Neural progenitor cell (in vitro differentiated cells): ENCODE data around the gene SCGB2B2. TPM values are rescaled to one million over a fixed set of nuclear protein-coding genes. Genes with fewer than 3 reads are reported as not detected.
A peak's percentile ranks its signal among the peaks of the same experiment; 100 is the strongest.

Experiments used
- DNase-seq: peaks from one replicate; pipeline ENCODE4 v3.0.0-alpha.2; 2016; ENCODE audit warnings: low spot score
- H2AFZ ChIP-seq: fragments of 200-600 bp; sonication (generic); replicated peaks from 2 replicates; pipeline ENCODE4 v1.6.1; 2016; ENCODE audit warnings: antibody characterized with exemption
- H3F3A ChIP-seq: fragments of 200-600 bp; sonication (generic); 2 replicates; pipeline ENCODE4 v1.6.1; 2016; ENCODE audit warnings: antibody characterized with exemption, low read depth
- H3K27ac ChIP-seq: fragments of 200-600 bp; sonication (generic); 2 replicates; pipeline ENCODE4 v1.5.1; 2016; ENCODE audit warnings: mild to moderate bottlenecking
- H3K27me3 ChIP-seq: fragments of 200-600 bp; sonication (generic); 2 replicates; pipeline ENCODE4 v1.6.1; 2016; ENCODE audit warnings: mild to moderate bottlenecking, moderate library complexity
- H3K36me3 ChIP-seq: fragments of 200-600 bp; sonication (generic); 2 replicates; pipeline ENCODE4 v1.5.1; 2016
- H3K4me1 ChIP-seq: fragments of 200-600 bp; sonication (generic); 2 replicates; pipeline ENCODE4 v1.6.1; 2016; ENCODE audit warnings: mixed run types
- H3K4me2 ChIP-seq: fragments of 200-600 bp; sonication (generic); 2 replicates; pipeline ENCODE4 v1.6.1; 2016
- H3K4me3 ChIP-seq: fragments of 200-600 bp; sonication (generic); 2 replicates; pipeline ENCODE4 v1.5.1; 2016
- H3K79me2 ChIP-seq: fragments of 200-600 bp; sonication (generic); 2 replicates; pipeline ENCODE4 v1.6.1; 2016; ENCODE audit warnings: low read depth
- H3K9ac ChIP-seq: fragments of 200-600 bp; sonication (generic); 2 replicates; pipeline ENCODE4 v1.6.1; 2016
- H3K9me3 ChIP-seq: fragments of 200-600 bp; sonication (generic); 2 replicates; pipeline ENCODE4 v1.5.1; 2016; ENCODE audit warnings: low read depth
- H4K20me1 ChIP-seq: fragments of 200-600 bp; sonication (generic); 2 replicates; pipeline ENCODE4 v1.6.1; 2016; ENCODE audit warnings: low read depth
- H3K27ac Mint-ChIP-seq: 3 replicates; pipeline ENCODE4 v1.8.0; 2021; ENCODE audit warnings: mixed read lengths
- H3K27me3 Mint-ChIP-seq: 2 replicates; pipeline ENCODE4 v1.8.0; 2022; ENCODE audit warnings: low read depth, mild to moderate bottlenecking, inconsistent platforms, moderate library complexity, mixed read lengths; ENCODE audit not compliant: insufficient read depth
- H3K36me3 Mint-ChIP-seq: 3 replicates; pipeline ENCODE4 v1.8.0; 2021; ENCODE audit warnings: mixed read lengths
- H3K4me1 Mint-ChIP-seq: 3 replicates; pipeline ENCODE4 v1.8.0; 2021; ENCODE audit warnings: mixed read lengths
- H3K4me3 Mint-ChIP-seq: 3 replicates; pipeline ENCODE4 v1.8.0; 2021; ENCODE audit warnings: mild to moderate bottlenecking, moderate library complexity, mixed read lengths
- H3K9me3 Mint-ChIP-seq: 3 replicates; pipeline ENCODE4 v1.8.0; 2020; ENCODE audit warnings: mixed read lengths
- EZH2 ChIP-seq: fragments of 200-600 bp; sonication (generic); IDR thresholded peaks from 2 replicates; pipeline ENCODE4 v1.6.1; 2017; ENCODE audit warnings: antibody characterized with exemption, mild to moderate bottlenecking, moderate library complexity
- EZH2phosphoT487 ChIP-seq: fragments of 200-600 bp; sonication (generic); IDR thresholded peaks from 2 replicates; pipeline ENCODE4 v1.6.1; 2017; ENCODE audit warnings: antibody characterized with exemption
- total RNA-seq: library from RNA; depleted of rRNA; stranded (reverse); fragments of >200 nt; gene quantifications from 2 replicates; pipeline ENCODE4 v1.2.3, GENCODE V29; 2015; ENCODE audit warnings: low replicate concordance
- TF ChIP-seq, protein P1 (sequence below): fragments of 200-600 bp; sonication (generic); IDR thresholded peaks from 2 replicates; pipeline ENCODE4 v1.5.1; 2017; ENCODE audit warnings: antibody characterized with exemption, mild to moderate bottlenecking

SCGB2B2 gene
- total RNA-seq, 1 donor from 2014 or later = not detected

DNA sequence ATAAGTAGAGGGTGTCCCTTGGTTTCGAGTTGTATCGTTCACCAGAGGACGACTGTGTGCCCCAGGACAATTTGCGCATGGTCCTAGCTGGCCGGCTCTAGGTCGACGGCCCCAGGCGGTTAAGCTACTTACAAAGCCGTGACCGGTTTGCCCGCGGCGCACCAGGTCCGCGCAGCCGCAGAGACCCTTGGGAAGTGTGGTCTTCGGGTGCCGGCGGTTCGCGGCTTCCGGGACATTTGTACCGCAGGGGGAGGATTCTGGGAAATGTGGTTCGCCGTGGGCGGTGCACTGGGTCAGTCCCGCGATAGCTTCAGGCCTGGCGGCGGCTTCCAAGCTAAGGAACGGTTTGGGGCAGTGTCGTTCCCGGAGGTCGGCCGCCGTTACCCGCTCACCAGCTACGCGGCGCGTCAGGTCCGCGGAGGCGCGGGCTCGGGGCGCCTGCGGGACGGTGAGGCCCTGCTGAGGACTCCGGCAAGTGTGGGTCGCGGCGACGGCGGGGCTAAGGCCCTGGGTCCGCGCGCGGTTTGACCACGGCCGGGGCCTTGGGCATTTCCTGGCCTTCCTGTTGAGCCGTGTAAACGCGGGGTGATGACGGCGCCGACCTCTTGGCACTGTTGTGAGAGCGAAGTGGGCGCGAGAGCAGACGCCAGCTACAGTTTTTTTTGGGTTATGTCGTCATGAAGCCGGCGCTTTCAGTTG, 576 bp upstream of the SCGB2B2 start, which contains the start of gene ZNF302:
Gene ZNF302, plus strand, starts transcription at position 293 of the 699 bp plus-strand sequence. CDS start 1,127 bp downstream, outside the sequence.
- peaks cover 10% of the 10 kb centered on the region for H3K79me2 ChIP-seq
- peaks cover 18% of the 10 kb centered on the region for H3K27me3 ChIP-seq
- no peaks in the 10 kb centered on the region for H3K9me3 ChIP-seq
- H3K4me2 ChIP-seq = peak within 1 kb of the TSS; percentile 70
- Mint-ChIP-seq H3K9me3 (peaks cover 46% of the 10 kb centered on the region), H3K4me3 (peak within 1 kb of the TSS; percentile 90), H3K36me3 (peaks cover 43% of the 10 kb centered on the region), H3K4me1 (peaks cover 13% of the 10 kb centered on the region), H3K27me3 (peaks cover 2% of the 10 kb centered on the region), H3K27ac (peak within 1 kb of the TSS; percentile 91)
- TF ChIP-seq EZH2 = no peak
- no peak for TF ChIP-seq EZH2phosphoT487
- TF ChIP-seq, protein P1, sequence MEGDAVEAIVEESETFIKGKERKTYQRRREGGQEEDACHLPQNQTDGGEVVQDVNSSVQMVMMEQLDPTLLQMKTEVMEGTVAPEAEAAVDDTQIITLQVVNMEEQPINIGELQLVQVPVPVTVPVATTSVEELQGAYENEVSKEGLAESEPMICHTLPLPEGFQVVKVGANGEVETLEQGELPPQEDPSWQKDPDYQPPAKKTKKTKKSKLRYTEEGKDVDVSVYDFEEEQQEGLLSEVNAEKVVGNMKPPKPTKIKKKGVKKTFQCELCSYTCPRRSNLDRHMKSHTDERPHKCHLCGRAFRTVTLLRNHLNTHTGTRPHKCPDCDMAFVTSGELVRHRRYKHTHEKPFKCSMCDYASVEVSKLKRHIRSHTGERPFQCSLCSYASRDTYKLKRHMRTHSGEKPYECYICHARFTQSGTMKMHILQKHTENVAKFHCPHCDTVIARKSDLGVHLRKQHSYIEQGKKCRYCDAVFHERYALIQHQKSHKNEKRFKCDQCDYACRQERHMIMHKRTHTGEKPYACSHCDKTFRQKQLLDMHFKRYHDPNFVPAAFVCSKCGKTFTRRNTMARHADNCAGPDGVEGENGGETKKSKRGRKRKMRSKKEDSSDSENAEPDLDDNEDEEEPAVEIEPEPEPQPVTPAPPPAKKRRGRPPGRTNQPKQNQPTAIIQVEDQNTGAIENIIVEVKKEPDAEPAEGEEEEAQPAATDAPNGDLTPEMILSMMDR = no peak
- H3K9ac ChIP-seq = peak within 1 kb of the TSS; percentile 84
- H4K20me1 ChIP-seq = no peaks in the 10 kb centered on the region
- H3K4me1 ChIP-seq = peaks cover 6% of the 10 kb centered on the region
- peaks cover 10% of the 10 kb centered on the region for H3F3A ChIP-seq
- peaks cover 26% of the 10 kb centered on the region for H3K36me3 ChIP-seq
- H3K4me3 ChIP-seq = peak within 1 kb of the TSS; percentile 59
- peak within 1 kb of the TSS; percentile 76 for H3K27ac ChIP-seq
- peak within 1 kb of the TSS; percentile 98 for H2AFZ ChIP-seq
- peak; percentile 99 for DNase-seq

DNA sequence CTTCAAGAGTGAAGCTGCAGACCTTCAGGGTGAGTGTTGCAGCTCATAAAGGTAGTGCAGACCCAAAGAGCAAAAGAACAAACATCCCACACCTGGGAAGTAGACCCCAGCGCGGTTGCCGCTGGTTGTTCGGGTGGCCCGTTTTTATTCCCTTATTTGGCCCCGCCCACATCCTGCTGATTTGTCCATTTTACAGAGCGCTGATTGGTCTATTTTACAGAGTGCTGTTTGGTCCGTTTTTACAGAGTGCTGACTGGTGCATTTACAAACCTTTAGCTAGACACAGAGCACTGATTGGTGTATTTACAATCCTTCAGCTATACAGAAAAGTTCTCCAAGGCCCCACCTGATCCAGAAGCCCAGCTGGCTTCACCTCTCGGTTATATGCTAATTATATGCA, 1.0 kb downstream of the SCGB2B2 start:
- H3K4me3 Mint-ChIP-seq = peak overlapping the region; percentile 30

DNA sequence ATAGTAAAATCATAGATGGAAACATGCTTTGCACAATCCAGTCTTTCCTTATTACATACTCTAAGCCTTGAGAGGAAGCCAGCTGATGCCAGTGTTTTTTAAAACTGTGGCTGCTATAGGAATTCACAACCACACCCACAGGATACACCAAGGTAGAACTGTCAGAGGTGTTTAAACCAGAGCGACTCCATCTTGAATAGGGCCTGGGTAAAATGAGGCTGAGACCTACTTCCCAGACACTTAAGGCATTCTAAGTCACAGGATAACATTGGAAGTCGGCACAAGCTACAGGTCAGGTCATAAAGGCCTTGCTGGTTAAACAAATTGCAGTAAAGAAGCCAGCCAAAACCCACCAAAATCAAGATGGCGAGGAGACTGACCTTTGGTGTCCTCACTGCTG, 1.7 kb downstream of the SCGB2B2 start:
- Histone ChIP-seq H3K79me2 (peaks cover 10% of the 10 kb centered on the region), H3K4me1 (peaks cover 6% of the 10 kb centered on the region), H3K9me3 (no peaks in the 10 kb centered on the region), H3K4me2 (no peak overlapping the region), H2AFZ (no peak overlapping the region), H3K9ac (no peak overlapping the region), H4K20me1 (no peaks in the 10 kb centered on the region), H3F3A (peaks cover 10% of the 10 kb centered on the region), H3K4me3 (no peak overlapping the region), H3K27me3 (peaks cover 18% of the 10 kb centered on the region), H3K36me3 (peaks cover 5% of the 10 kb centered on the region), H3K27ac (no peak overlapping the region)
- peaks cover 30% of the 10 kb centered on the region for H3K9me3 Mint-ChIP-seq
- H3K27ac Mint-ChIP-seq = no peak overlapping the region
- H3K27me3 Mint-ChIP-seq = peaks cover 2% of the 10 kb centered on the region
- TF ChIP-seq EZH2phosphoT487 = no peak
- no peak for TF ChIP-seq EZH2
- TF ChIP-seq, protein P1 = no peak
- H3K36me3 Mint-ChIP-seq = peaks cover 22% of the 10 kb centered on the region
- no peak overlapping the region for H3K4me3 Mint-ChIP-seq
- no peak for DNase-seq
- peaks cover 13% of the 10 kb centered on the region for H3K4me1 Mint-ChIP-seq

More for the DNA sequence above, 1.0 kb downstream of the SCGB2B2 start:
- Mint-ChIP-seq H3K36me3 (peaks cover 28% of the 10 kb centered on the region), H3K27me3 (peaks cover 2% of the 10 kb centered on the region), H3K4me1 (peaks cover 13% of the 10 kb centered on the region), H3K27ac (no peak overlapping the region), H3K9me3 (peaks cover 36% of the 10 kb centered on the region)
- peak overlapping the region; percentile 98 for H2AFZ ChIP-seq
- no peak overlapping the region for H3K4me2 ChIP-seq
- DNase-seq = no peak
- H3K9ac ChIP-seq = no peak overlapping the region
- no peaks in the 10 kb centered on the region for H4K20me1 ChIP-seq
- no peak for TF ChIP-seq EZH2phosphoT487
- TF ChIP-seq EZH2 = no peak
- TF ChIP-seq, protein P1 = no peak
- H3K4me1 ChIP-seq = peaks cover 6% of the 10 kb centered on the region
- peaks cover 10% of the 10 kb centered on the region for H3F3A ChIP-seq
- H3K79me2 ChIP-seq = peaks cover 10% of the 10 kb centered on the region
- peaks cover 18% of the 10 kb centered on the region for H3K27me3 ChIP-seq
- no peak overlapping the region for H3K27ac ChIP-seq
- H3K4me3 ChIP-seq = no peak overlapping the region
- H3K36me3 ChIP-seq = peaks cover 10% of the 10 kb centered on the region
- H3K9me3 ChIP-seq = no peaks in the 10 kb centered on the region
